GM19438 (cell line): Measurements from ENCODE around the gene KRT24.

Experiments used
- ATAC-seq: cut with Tn5 transposase; IDR thresholded peaks from one replicate; pipeline ENCODE4 v1.9.1; 2021; ENCODE audit warnings: low read depth; ENCODE audit not compliant: unreplicated experiment

Gene KRT24

GRCh38 chr17:40695874-40696472, 7.6 kb downstream of the KRT24 start:
- ATAC-seq, result no peak

GRCh38 chr17:40694584-40694983, 9.0 kb downstream of the KRT24 start:
- ATAC-seq, result no peak

- no peak for ATAC-seq
Observed at GRCh38 chr17:40687106-40687505, 16.4 kb downstream of the KRT24 start.

GRCh38 chr17:40686192-40686591, 17.4 kb downstream of the KRT24 start:
- no peak for ATAC-seq

- no peak for ATAC-seq
Observed at GRCh38 chr17:40680998-40681397, 22.6 kb downstream of the KRT24 start.

- no peak for ATAC-seq
Observed at GRCh38 chr17:40679523-40679907, 24.0 kb downstream of the KRT24 start.

GRCh38 chr17:40678902-40679522, 24.5 kb downstream of the KRT24 start:
- ATAC-seq, result no peak

GRCh38 chr17:40675905-40676304, 27.6 kb downstream of the KRT24 start:
- ATAC-seq, result no peak

GRCh38 chr17:40672654-40673053, 30.9 kb downstream of the KRT24 start:
- no peak for ATAC-seq

- ATAC-seq, result no peak
Observed at GRCh38 chr17:40671282-40671681, 32.3 kb downstream of the KRT24 start.

- ATAC-seq, result no peak
Observed at GRCh38 chr17:40666331-40666730, 37.2 kb downstream of the KRT24 start.

- no peak for ATAC-seq
Observed at GRCh38 chr17:40664582-40665333, 38.8 kb downstream of the KRT24 start, which contains the start of gene KRT222. Gene KRT222 (minus strand): TSS chr17:40665177. CDS start chr17:40665099, 78 bp downstream.

- ATAC-seq, result no peak
Observed at GRCh38 chr17:40663252-40663651, 40.3 kb downstream of the KRT24 start.

- no peak for ATAC-seq
Observed at GRCh38 chr17:40659911-40660310, 43.6 kb downstream of the KRT24 start.

- no peak for ATAC-seq
Observed at GRCh38 chr17:40658396-40658795, 45.2 kb downstream of the KRT24 start.

- ATAC-seq, result no peak
Observed at GRCh38 chr17:40651939-40652338, 51.6 kb downstream of the KRT24 start.

GRCh38 chr17:40648384-40648968, 55.1 kb downstream of the KRT24 start:
- ATAC-seq, result no peak
